Stimulated activated CD4-positive, alpha-beta T cell treated with anti-CD3 and anti-CD28 coated beads, Interleukin-1b, Interleukin-23, amount 100 ng/mL, for 24 hours (primary cell): Measurements from ENCODE around the gene PIWIL4.
"Not testable (repeated sequence)": the region's sequence is repeated elsewhere in the genome, so short reads cannot be mapped to it uniquely, and the experiment has no call there.

ENCODE experiments used
- DNase-seq, 4 experiments: peaks; one replicate each; pipeline ENCODE4 v3.0.0-alpha.2; 2020; ENCODE audit warnings: low read depth in 4 of 4, low spot score in 1 of 4

Gene PIWIL4

DNA sequence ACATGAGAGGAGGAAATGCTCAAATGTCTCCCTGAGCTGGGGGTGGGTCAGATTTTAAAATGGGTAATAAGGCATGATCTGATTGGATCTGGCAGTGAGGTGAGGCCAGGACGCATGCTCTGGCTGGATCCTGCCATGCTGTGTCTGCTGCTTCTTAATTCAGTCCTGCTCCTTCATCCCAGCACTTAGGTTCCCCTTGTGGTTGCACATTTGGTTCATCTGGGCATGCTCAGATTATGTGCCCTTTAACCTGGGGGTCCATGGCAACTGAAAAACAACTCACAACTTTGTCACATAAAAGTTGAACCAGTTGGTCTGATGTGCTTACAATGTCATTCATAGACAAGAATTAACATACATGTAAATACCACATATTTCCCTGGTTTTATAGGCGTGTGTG, 67.9 kb downstream of the PIWIL4 start:
- no peak for DNase-seq

GRCh38 chr11:94636388-94636949, 69.3 kb downstream of the PIWIL4 start:
- no peak for DNase-seq

DNA sequence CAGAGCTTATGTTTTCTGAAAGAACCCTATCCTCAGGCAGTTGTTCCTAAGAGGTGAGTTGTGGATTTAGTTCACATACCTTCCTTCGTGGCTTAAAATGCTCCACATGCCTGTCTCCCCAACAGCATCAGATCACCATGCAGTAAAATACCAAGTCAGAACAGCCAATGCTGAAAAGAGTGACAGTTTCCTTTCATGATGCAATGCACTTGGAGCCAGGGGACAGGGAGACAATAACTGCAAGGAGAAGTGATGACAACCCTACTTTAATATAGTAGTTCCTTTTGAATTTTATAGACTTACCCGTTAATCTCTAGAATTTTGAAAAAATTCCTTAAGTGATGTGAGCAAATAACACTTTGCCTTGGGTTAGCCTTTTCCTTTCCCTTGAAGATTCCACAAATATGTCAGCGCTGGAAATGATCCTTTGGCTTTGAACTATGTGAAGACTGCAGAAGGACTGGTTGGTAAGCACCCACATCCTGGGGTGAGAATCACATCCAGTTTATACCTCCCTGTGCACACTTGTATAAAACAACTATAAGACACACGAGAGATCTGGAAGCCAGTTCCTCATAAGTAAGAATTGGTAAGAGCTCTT, 71.2 kb downstream of the PIWIL4 start:
- DNase-seq: no peak

- DNase-seq: no peak
Observed at GRCh38 chr11:94638902-94639373, 71.8 kb downstream of the PIWIL4 start.

DNA sequence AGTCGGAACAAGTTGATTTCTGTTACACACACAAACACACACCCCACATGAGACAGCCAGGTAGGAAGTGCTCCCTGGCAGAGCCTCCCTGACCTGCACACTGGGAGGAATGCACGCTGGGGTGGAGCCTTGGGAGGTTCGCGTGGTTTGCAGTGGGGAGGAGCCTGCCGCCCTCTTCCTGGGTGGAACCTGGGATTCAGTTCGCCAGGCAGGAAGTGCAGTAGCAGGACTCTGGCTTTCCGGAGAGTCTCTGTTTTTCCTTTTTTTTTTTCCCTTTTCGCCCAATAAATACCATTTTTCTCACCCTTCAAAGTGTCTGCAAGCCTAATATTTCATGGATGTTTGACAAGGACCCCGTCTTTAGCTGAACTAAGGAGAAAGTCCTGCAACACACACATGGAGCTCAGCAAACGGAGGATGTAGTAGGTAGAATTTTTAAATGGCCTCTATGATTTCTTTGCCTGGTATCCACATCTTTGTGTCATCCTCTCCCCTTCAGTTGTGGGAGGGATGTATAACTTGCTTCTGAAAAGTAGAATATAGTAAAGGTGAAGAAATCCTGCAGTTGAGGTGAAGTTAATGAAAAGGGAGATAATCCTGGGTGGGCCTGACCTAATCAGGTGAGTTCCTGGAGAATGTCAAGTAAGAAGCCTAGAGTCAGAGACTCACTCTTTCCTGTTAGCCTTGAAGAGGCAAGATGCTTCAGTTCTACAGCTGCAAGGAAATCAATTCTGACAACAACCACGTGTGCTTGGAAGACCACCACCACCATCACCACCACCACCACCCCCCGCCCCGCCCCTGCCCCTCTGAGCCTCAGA, 72.9 kb downstream of the PIWIL4 start:
- no peak for DNase-seq

- DNase-seq: no peak
Observed at GRCh38 chr11:94641167-94641761, 74.1 kb downstream of the PIWIL4 start.

DNA sequence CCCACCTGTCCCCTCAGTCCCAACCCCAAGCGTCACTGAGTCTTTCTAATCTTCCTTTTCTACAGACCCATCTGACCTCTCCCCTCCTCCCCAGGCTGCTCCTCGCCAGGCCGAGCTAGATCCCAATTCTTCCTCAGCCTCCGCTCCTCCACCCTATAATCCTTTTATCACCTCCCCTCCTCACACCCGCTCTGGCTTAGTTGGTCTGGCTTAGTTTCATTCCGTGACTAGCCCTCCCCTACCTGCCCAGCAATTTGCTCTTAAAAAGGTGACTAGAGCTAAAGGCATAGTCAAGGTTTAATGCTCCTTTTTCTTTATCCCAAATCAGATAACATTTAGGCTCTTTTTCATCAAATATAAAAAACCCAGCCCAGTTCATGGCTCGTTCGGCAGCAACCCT, 76.0 kb downstream of the PIWIL4 start:
- not testable (repeated sequence) for DNase-seq

- DNase-seq: no peak
Observed at GRCh38 chr11:94647926-94648325, 80.8 kb downstream of the PIWIL4 start.

DNA sequence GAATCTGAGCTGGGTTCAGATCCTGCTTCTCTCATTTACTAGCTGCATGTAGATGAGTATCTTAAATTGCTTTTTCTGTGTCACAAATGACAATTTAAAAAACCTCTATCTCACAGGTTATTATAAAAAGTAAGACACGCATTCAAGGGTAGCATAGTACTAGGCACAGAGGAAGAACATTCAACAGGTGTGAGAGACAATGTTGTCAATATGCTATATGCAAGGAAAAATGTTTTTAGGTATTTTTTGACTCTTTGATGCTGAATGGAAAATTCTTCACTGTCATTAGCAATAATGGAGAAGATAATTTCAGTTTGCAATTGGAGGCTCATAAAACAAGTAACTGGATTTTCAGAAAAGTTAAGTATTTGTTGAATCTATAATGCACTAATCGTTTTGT, 81.6 kb downstream of the PIWIL4 start:
- DNase-seq: no peak

- DNase-seq: no peak
Observed at GRCh38 chr11:94649254-94649653, 82.1 kb downstream of the PIWIL4 start.

DNA sequence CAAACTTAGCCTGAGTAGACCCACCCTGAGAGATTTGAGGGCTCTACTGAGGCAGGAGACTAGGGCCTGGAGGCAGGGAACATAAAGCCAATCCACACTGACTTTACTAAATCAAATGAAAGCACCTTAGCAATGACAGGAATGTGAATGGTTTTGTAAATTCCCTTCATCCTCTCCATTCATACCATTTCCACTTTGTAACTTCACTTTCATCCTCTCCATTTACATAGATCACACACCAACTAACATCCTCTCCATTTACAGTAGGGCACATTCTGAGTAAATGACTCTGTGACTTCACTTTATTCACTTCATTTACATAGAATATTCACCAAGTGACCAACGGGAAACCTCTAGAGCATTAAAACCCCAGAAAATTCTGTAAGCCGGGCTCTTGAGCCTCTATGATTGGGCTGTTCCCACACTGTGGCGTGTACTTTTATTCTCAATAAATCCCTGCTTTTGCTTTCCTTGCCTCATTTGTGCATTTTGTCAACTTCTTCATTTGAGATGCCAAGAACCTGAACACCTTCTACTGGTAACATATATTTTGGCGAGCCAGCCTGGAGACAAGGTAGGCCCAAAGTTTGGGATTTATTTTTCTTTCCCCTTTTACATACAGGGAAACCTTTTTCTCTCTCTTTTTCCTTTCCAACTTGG, 82.9 kb downstream of the PIWIL4 start:
- no peak for DNase-seq

DNA sequence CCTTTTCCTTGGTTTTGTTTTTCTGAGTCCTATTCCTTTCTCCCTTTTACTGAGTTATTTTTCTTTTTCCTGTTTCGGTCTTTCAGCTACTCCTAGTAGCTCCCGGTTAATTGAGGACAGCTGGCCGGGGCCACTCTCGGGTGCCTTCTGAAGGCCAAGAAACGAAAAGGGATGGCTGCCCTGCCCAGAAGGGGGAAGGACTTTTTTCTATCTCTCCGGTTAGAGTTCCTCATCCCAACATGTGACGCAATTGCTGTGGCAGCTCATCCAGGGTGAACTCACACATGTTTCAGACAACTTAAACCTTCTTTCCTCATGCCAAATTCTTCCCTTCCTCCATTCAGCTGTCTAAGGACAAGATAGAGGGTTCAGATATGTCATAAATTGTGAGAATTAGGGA, 83.6 kb downstream of the PIWIL4 start:
- no peak for DNase-seq

DNA sequence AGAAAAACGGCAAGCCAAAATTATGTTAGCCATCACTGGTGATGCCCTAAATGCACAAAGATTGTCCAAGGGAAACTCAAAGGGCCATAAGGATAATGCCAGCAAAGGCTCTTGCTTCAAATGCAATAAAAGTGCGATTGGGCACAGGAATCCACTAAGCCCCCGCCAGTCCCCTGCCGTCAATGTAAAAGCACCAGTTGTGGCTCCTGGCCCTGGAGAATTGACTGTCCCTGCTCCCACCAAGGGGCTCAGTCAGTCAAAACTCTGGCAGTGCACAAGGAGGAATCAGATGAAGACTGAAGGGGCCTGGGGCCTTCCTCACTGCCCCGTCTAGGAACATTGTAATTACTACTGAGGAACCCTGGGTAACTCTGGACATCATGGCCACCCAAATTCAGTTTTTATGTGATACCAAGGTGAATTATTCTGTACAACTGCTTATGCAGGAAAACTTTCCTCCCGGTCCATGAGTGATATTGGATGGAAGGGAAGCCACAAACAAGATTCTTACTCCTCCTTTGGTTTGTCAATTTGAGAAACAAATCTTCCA, 85.6 kb downstream of the PIWIL4 start:
- DNase-seq: no peak

DNA sequence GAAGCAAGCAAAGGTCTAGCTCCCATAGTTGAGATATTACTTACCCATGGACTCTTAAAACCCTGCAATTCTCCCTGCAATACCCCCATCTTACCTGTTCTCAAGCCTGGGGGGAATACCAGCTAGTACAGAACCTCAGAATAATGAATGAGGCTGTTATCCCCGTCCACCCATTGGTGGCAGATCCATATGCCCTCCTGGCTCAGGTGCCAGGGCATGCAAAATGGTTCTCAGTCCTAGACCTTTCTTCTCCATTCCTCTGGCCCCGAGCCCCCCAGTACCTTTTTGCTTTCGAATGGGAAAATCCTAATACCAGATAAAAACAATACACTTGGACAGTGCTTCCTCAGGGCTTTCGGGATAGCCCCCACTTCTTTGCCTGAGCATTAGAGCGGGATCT, 86.4 kb downstream of the PIWIL4 start:
- no peak for DNase-seq

- no peak for DNase-seq
Observed at GRCh38 chr11:94654201-94654600, 87.0 kb downstream of the PIWIL4 start.

DNA sequence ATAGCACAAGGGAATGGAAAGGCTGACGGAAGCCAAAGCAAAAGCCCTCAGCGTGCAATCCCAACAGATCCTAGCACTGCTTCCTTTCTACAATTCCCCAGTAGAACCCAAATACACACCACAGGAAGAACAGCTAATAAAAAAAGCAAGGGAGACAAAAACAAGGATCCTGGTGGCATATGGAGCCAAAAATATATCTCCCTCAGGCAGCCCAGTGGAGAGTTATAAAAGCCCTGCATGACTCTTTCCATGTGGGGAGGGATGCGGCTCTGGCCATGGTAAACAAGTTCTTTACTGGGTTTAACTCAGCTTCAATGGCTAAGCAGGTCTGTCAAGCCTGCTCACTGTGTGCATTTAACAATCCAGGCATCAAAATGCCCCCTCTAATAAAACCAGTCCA, 88.1 kb downstream of the PIWIL4 start:
- no peak for DNase-seq

- DNase-seq: no peak
Observed at GRCh38 chr11:94655956-94656355, 88.8 kb downstream of the PIWIL4 start.

GRCh38 chr11:94656968-94657367, 89.8 kb downstream of the PIWIL4 start:
- DNase-seq: no peak

DNA sequence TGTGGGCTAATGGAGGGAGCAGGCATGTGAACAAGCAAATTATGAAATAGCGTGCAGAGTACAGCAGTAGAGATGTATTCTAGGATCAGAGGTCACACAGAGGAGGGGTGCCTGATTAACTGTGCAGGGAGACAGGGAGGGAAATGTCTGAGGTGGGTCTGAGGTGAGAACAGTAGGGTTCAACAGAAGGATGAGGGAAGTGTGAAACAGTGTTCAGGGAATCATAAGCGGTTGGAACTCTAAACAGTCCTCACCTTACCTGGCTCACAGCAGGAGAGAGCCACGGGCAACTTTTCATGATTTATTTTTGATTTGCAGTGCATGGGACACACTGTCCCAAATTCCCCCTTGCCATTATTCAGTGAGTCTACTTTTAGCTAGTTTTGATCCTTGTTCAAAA, 90.5 kb downstream of the PIWIL4 start:
- DNase-seq: no peak

DNA sequence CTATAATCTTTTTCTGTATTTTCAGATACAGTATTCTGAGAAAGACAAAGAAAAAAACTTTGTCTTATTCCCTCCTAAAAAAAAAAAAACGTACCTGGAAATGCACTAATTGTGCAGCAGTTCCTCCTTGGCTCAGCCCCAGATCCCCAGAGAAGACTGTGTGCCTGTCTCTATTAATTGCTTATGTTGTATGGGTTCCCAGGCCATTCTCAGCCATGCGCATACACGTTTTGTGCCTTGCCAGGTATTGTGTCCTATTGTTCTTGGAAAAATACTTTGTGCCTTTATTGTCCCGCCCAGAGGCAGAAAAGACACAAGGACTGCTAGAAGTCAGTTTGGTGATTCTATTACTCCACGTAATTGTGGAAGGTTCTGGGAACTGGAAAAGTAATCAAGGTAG, 91.2 kb downstream of the PIWIL4 start:
- no peak for DNase-seq

DNA sequence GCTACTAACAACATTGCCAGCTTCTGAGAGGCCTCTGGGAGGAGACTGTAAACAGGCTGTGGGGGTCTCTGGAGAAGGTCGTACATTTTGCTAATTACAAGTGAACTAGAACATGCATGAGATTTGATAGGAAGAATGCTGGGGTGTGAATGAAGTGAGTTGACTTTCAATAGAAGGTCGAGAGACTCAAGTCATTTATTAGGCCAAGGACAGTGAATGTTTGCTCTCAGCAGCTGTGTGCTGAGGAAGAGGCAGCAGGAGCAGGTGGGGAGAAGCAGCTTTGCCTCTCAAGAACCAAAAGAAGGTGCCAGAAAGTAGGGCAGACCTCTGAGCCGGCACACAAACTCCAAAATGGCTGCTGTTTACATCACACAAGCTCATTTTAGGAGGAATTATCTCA, 91.7 kb downstream of the PIWIL4 start:
- DNase-seq: no peak
